Measurements from ENCODE around the gene TNFSF13. TPM values are rescaled to one million over a fixed set of nuclear protein-coding genes. Genes with fewer than 3 reads are reported as not detected.

TNFSF13 gene
- polyA plus RNA-seq, 1 donor (not counting 4 experiments of a cell fraction or from before 2014, with no cell fraction given), result 3.9 TPM

DNA sequence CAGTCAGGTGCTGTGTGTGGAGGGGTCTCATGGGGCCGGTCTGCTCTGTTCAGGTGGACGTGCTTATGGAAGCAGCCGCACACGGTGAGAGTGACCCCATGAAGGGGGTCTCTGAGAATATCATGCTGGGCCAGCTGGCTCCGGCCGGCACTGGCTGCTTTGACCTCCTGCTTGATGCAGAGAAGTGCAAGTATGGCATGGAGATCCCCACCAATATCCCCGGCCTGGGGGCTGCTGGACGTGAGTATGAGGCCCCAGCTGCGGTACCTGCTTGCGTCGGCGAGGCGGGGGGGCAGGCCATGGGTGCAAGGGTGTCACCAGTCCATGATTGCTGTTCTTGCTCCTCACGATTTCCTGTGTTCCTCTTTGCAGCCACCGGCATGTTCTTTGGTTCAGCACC is 46.4 kb upstream of the TNFSF13 start:
- H3K27me3 ChIP-seq (ENCODE audit: control insufficient read depth, extremely low read depth, insufficient read depth, low read length), result no peaks in the 10 kb centered on the region
- H3K9ac ChIP-seq (ENCODE audit: control insufficient read depth, extremely low read depth, insufficient read depth, low read length), result no peak overlapping the region
- H3K4me2 ChIP-seq (ENCODE audit: control insufficient read depth, extremely low read depth, insufficient read depth, low read depth, low read length), result no peak overlapping the region
- dilution Hi-C loops (cut with MboI; ENCODE audit: extremely low pct_ligation_motif_present, low sequenced_read_pairs), result no loop called here
- TF ChIP-seq, protein P1, sequence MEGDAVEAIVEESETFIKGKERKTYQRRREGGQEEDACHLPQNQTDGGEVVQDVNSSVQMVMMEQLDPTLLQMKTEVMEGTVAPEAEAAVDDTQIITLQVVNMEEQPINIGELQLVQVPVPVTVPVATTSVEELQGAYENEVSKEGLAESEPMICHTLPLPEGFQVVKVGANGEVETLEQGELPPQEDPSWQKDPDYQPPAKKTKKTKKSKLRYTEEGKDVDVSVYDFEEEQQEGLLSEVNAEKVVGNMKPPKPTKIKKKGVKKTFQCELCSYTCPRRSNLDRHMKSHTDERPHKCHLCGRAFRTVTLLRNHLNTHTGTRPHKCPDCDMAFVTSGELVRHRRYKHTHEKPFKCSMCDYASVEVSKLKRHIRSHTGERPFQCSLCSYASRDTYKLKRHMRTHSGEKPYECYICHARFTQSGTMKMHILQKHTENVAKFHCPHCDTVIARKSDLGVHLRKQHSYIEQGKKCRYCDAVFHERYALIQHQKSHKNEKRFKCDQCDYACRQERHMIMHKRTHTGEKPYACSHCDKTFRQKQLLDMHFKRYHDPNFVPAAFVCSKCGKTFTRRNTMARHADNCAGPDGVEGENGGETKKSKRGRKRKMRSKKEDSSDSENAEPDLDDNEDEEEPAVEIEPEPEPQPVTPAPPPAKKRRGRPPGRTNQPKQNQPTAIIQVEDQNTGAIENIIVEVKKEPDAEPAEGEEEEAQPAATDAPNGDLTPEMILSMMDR (optimal IDR thresholded peaks at IDR 0.05 in 1 of 3, IDR thresholded peaks at IDR 0.05 in 1 of 3, conservative IDR thresholded peaks at IDR 0.05 in 1 of 3; ENCODE audit: extremely low read depth in 1 of 3, insufficient read depth in 2 of 3, low read length in 3 of 3), result no peak
- no peak for TF ChIP-seq EZH2 (IDR thresholded peaks at IDR 0.05; ENCODE audit: low read length)
- no peak for DNase-seq (ENCODE audit: low read depth, low spot score)
- no peaks in the 10 kb centered on the region for H3K9me1 ChIP-seq (ENCODE audit: control insufficient read depth, extremely low read depth, insufficient read depth, low read length)
- no peak overlapping the region for H3K4me3 ChIP-seq (ENCODE audit: control insufficient read depth in 2 of 3, extremely low read depth in 1 of 3, insufficient read depth in 2 of 3, low read depth in 1 of 3, low read length in 3 of 3)
- no peak overlapping the region for H2AFZ ChIP-seq (ENCODE audit: control insufficient read depth, low read length)
- peaks cover 50 to 52% of the 10 kb centered on the region in 2 experiments for H3K36me3 ChIP-seq (ENCODE audit: control insufficient read depth in 2 of 2, extremely low read depth in 1 of 2, insufficient read depth in 2 of 2, low read length in 2 of 2)
- H3K79me2 ChIP-seq (ENCODE audit: control insufficient read depth, insufficient read depth, low read length), result no peaks in the 10 kb centered on the region
- no peaks in the 10 kb centered on the region for H3K9me3 ChIP-seq (ENCODE audit: control insufficient read depth, low read depth, low read length)
- no peaks in the 10 kb centered on the region for H3K4me1 ChIP-seq (ENCODE audit: control insufficient read depth, extremely low read depth, insufficient read depth, low read length)
- H4K20me1 ChIP-seq (ENCODE audit: control insufficient read depth, extremely low read depth, insufficient read depth, low read length), result no peaks in the 10 kb centered on the region
- H3K27ac ChIP-seq (ENCODE audit: control insufficient read depth, insufficient read depth, low read length), result no peak overlapping the region
- no peak for FAIRE-seq

GRCh38 chr17:7512824-7513540 is 45.6 kb upstream of the TNFSF13 start:
- H3K4me3 ChIP-seq (ENCODE audit: control insufficient read depth in 2 of 3, extremely low read depth in 1 of 3, insufficient read depth in 2 of 3, low read depth in 1 of 3, low read length in 3 of 3), result no peak overlapping the region
- H2AFZ ChIP-seq (ENCODE audit: control insufficient read depth, low read length), result no peak overlapping the region
- no peaks in the 10 kb centered on the region for H3K4me1 ChIP-seq (ENCODE audit: control insufficient read depth, extremely low read depth, insufficient read depth, low read length)
- no peaks in the 10 kb centered on the region for H3K27me3 ChIP-seq (ENCODE audit: control insufficient read depth, extremely low read depth, insufficient read depth, low read length)
- no peaks in the 10 kb centered on the region for H3K9me1 ChIP-seq (ENCODE audit: control insufficient read depth, extremely low read depth, insufficient read depth, low read length)
- H3K79me2 ChIP-seq (ENCODE audit: control insufficient read depth, insufficient read depth, low read length), result no peaks in the 10 kb centered on the region
- H3K27ac ChIP-seq (ENCODE audit: control insufficient read depth, insufficient read depth, low read length), result no peak overlapping the region
- no peak for FAIRE-seq
- peaks cover 47 to 50% of the 10 kb centered on the region in 2 experiments for H3K36me3 ChIP-seq (ENCODE audit: control insufficient read depth in 2 of 2, extremely low read depth in 1 of 2, insufficient read depth in 2 of 2, low read length in 2 of 2)
- DNase-seq (ENCODE audit: low read depth, low spot score), result no peak
- TF ChIP-seq EZH2 (IDR thresholded peaks at IDR 0.05; ENCODE audit: low read length), result no peak
- TF ChIP-seq, protein P1 (optimal IDR thresholded peaks at IDR 0.05 in 1 of 3, IDR thresholded peaks at IDR 0.05 in 1 of 3, conservative IDR thresholded peaks at IDR 0.05 in 1 of 3; ENCODE audit: extremely low read depth in 1 of 3, insufficient read depth in 2 of 3, low read length in 3 of 3), result no peak
- no peak overlapping the region for H3K4me2 ChIP-seq (ENCODE audit: control insufficient read depth, extremely low read depth, insufficient read depth, low read depth, low read length)
- dilution Hi-C loops (cut with MboI; ENCODE audit: extremely low pct_ligation_motif_present, low sequenced_read_pairs), result no loop called here
- H4K20me1 ChIP-seq (ENCODE audit: control insufficient read depth, extremely low read depth, insufficient read depth, low read length), result no peaks in the 10 kb centered on the region
- no peaks in the 10 kb centered on the region for H3K9me3 ChIP-seq (ENCODE audit: control insufficient read depth, low read depth, low read length)
- no peak overlapping the region for H3K9ac ChIP-seq (ENCODE audit: control insufficient read depth, extremely low read depth, insufficient read depth, low read length)
